ENCODE data around the gene WDR72.
A peak's percentile ranks its signal among the peaks of the same experiment; 100 is the strongest.
"Not testable (repeated sequence)": the region's sequence is repeated elsewhere in the genome, so short reads cannot be mapped to it uniquely, and the experiment has no call there.

The WDR72 gene

GRCh38 chr15:53695365-53695764 lies 64.1 kb downstream of the WDR72 start:
- DNase-seq (ENCODE audit: low spot score) = no peak

DNA sequence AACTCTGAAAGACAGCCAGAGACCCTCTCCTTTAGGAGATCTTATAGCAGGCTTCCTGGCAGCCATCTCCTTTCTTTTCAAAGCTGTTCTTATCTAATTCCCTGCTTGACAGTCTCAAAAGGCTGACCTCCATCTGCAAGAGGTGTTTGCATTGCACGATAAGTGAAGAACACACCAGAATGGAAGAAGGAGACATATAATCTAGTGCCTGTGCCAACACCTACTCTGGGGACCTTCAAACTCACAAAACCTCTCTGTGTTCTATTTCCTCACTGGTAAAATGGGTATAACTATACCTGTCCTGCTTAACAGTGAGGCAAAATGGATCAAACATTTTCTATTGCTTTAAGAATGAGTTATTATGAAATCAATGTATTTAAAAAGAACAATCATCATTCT lies 65.0 kb downstream of the WDR72 start:
- DNase-seq (ENCODE audit: low spot score) = no peak

- DNase-seq (ENCODE audit: low spot score) = no peak
These were observed 65.6 kb downstream of the WDR72 start for GRCh38 chr15:53693729-53694475.

- DNase-seq (ENCODE audit: low spot score) = not testable (repeated sequence)
These were observed 75.3 kb downstream of the WDR72 start for GRCh38 chr15:53684162-53684561.

- no peak for DNase-seq (ENCODE audit: low spot score)
These were observed 78.4 kb downstream of the WDR72 start for GRCh38 chr15:53681056-53681455.

DNA sequence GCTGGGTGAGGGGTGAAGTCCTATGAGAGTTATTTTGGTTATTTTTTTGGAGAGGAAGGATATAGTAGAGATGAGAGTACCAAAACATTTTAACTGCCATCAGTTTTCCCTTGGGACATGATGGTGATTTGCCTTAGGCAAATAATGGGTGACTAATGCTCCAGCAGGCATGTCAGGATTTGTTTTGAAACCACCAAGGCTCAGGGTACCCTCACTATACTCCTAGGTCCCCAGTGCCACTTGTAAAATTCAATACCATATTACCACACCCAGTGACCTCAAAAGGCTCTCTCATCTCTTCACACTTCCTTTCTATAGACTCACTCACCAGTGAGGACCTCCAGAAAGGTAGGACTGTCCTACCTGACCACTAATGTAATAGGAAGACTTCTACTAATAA lies 83.6 kb downstream of the WDR72 start:
- DNase-seq (ENCODE audit: low spot score) = no peak

DNA sequence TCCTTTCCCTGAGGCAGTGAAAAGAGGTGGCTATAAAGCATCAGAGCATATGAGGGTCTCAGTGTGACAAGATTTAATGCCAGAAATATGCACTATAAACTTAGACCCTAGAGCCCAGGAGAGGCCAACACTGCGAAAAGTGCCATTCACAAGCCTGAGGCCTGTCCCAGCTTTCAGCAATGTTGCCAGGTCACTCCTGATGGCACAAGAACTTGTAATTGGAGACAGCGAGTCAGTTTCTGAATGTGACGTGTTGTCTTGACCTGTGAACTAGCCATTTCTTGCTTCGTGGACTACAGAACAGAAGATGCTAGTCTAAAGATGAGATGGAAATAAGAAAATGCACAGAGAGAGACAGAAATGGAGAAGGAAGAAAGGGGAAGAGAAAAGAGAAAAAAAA lies 87.9 kb downstream of the WDR72 start:
- no peak for DNase-seq (ENCODE audit: low spot score)

DNA sequence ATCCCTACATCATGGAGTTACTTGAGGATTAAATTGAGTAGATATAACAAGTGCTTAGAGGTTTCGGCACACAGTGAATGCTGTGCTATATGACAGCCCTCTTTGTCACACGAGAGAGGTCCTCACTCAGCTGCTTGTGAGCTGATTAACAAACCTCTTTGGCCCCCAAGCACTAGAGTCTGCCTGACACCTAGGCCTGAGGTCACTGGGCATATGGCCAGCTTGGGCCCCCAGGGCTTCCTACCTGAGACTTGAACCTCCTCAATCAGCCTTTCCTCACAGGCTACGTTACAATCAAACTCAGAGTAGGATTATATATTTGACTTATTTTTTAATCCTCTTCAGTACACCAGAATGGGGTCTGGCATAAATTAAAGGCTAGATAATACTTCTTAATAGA lies 88.8 kb downstream of the WDR72 start:
- no peak for DNase-seq (ENCODE audit: low spot score)

DNA sequence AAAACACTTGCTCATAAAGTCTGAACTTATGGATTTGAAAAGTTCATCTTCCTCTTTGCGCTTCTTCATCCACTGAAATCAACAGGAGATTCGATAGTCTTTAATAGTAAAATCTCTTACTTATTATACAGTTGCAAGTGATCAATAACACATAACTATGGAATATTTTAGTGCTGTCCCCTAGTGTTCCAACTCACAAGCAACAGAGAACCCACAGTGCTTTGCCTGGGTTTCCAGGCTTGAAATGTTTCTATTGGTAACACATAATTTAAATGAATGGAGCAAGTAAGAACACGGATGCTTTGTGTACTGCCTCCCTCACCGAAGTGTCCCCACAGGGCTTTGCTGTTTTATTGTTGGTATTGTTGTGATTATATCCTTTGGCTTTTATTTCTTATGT lies 93.5 kb downstream of the WDR72 start:
- DNase-seq (ENCODE audit: low spot score) = no peak

GRCh38 chr15:53658827-53659555 lies 100.5 kb downstream of the WDR72 start:
- DNase-seq (ENCODE audit: low spot score) = no peak

DNA sequence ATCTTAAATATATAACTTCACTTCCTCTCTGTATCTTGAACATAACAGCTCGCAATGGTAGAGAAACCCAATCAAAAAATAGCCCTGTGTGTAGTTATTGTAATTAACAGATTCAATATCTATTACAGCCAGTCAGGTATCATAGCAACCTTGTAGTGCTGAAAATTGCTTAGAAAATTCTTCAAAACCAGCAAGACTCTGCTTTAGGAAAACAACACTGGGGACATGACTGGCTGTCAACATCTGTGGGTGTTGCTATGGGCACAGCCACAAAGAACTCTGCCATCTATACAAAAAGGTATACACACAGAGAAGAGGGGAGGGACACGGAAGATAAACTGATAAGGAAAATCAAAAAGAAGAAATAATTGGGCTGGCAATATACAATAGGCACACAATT lies 101.2 kb downstream of the WDR72 start:
- DNase-seq (ENCODE audit: low spot score) = no peak

DNA sequence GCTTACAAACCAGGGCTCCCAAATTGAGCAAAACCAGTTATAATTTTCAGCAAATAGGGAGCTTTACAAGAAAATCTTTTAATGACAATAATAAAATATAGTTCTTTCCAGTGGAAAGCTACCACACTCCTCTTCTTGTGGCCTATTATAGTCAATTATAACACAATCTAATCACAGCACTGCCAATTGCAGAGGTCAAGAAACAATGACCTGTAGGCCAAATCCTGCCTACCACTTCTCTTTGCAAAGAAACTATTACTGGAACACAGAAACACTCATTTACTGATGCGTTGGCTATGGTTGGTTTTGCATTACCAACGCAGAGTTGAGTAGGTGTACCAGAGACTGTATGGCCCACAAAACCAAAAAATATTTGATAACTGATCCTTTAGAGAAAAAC lies 110.5 kb downstream of the WDR72 start:
- no peak for DNase-seq (ENCODE audit: low spot score)

DNA sequence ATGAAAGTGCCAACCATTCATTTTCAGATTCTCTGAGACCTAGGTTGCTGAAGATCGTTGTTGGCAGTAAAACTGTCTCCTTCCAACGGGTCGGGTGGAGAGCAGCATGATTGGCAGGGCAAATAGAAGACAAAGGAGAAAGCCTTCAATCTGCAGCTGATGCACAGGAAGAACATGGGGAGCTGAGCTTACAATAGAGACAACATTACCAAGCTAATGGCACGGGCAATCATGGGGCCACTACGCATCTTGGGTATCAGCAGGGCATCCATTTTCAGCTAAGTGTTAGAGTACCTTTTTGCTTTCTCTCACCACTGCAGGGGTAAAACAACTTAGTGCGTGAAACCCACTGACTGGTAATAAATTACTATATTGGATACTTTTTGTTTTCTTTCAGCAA lies 114.8 kb downstream of the WDR72 start:
- DNase-seq (ENCODE audit: low spot score) = no peak

DNA sequence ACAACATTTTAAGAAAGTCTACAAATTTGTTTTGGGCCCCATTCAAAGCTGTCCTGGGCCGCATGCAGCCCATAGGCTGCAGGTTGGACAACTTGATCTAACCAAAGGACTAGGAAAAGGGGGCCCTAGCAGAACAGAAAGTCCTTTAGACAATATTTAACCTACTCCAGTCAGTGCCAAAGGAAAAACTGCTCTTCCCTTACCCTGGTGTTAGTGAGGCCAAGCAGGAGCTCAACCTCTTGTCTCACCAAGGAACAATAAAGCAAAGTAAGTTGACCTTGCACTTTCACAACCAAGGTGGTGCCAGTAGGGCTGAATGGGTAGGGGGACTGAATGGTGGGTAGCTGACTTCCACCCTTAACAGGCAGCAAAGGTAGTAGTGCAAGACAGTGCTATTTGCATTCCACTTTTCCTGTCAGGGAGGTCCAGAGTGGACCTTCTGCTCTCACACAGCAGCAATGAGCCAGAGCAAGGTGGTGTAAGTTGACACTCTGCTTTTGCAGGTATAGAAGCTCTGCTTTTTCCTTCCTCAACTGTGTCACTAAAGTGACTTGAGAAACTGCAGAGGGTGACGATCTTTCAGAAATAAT lies 124.9 kb downstream of the WDR72 start:
- DNase-seq (ENCODE audit: low spot score) = no peak

- DNase-seq (ENCODE audit: low spot score) = no peak
These were observed 132.2 kb downstream of the WDR72 start for GRCh38 chr15:53627279-53627678.

- DNase-seq (ENCODE audit: low spot score) = no peak
These were observed 133.3 kb downstream of the WDR72 start for GRCh38 chr15:53625962-53626845.

DNA sequence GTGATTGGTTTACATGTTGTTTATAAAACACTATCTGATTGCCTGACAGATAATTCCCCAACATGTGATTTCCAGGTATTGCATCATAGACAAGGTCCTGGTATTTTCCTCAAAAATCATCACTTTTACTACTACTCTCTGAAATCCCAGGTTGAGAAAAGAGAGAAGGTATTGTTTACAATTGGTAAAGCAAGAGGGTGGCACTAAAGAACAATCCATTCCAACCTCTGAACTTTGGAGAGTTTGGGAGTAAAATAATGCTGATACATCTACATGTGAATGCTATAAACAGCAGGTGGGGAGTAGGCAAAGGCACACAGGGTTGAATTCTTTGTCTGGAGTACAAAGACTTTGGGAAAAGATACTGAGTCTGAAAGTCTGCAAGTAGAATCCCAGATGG lies 134.2 kb downstream of the WDR72 start:
- DNase-seq (ENCODE audit: low spot score) = no peak

- no peak for DNase-seq (ENCODE audit: low spot score)
These were observed 141.0 kb downstream of the WDR72 start for GRCh38 chr15:53618461-53618860.

DNA sequence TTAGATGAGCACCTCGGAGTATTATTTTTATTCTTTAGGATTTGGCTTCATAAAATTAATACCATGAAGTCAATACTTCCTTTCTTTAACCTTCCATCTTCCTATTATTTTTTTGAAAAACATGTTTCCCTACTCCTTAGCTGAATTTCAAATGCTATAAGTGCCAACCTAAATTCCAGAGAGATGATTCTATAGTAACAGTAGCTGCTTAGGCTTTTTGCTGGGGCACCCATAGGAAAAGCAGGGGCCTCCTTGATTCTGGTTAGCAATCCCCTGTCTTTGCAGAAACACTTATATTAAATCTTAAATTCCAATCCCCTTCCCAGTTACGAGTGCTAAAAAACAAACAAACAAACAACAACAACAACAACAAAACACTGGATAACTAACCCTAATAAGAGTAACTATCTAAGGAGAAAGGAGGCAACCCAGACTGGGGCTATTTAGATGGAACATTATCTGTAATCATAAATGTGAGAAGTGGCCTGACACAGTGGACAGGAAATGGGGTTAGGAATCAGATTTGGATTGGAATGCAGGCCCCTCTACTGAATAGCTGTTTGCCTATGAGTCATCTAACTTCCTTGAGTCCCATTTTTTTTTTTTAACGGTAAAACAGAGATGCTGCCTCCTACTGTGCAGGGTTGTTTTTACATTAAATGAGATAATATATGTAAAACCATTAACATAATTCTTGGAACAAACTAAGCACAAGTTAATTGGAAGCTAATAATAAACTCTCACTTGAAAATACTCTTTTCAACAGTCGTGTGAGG lies 148.1 kb downstream of the WDR72 start:
- peak; percentile 37 for DNase-seq (ENCODE audit: low spot score)

DNA sequence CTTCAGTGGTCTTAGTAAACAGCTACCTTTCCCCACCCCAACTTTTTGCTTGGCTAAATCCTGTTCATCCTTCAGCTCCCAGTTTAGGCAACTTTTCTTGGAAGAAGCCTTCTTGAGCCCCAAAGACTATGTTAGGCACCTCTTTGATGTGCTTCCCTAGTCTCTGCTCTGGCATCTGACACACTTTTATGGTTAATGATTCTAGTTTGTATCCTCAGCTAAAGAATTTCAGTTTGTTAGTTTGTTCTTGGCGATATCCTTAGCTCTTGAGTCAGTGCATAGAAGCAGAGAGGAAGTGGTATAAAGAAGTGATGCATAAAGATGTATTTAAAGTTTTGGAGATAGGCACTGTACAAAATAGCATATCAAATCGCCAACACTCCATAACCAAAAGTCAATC lies 168.4 kb downstream of the WDR72 start:
- DNase-seq (ENCODE audit: low spot score) = no peak

DNA sequence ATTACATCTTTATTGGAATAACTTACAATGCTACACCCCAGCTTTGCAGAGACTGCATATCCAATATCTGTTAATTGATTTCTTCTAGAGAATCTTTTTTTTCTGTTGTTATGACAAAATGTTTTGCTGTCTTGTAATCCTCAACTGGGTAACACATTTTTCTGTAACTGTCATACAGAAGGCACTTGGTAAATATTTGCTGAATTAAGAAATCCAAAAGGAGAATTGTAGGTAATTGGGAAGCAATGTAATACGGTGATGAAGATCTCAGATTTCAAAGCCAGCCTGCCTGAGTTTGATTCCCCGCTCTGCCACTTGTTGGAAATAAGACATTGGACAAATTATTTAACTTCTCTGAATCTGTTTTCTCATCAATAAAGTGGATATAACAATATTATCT lies 169.1 kb downstream of the WDR72 start:
- DNase-seq (ENCODE audit: low spot score) = no peak

All from RKO (cell line).